Upper lobe of left lung (tissue), 6 donors: ENCODE results near the gene STX3. TPM values are rescaled to one million over a fixed set of nuclear protein-coding genes. Genes with fewer than 3 reads are reported as not detected.

Experiments used
- ATAC-seq, 2 donors: fragments of 200-7000 bp; cut with Tn5 transposase; one replicate each; pipeline ENCODE4 v1.9.1; 2022; ENCODE audit warnings: mild to moderate bottlenecking in 2 of 2, moderate library complexity in 2 of 2; ENCODE audit not compliant: low FRiP score in 2 of 2
- DNase-seq, 2 donors: peaks; one replicate each; pipeline ENCODE4 v3.0.0-alpha.2; 2019 to 2020
- H3K27ac ChIP-seq, 4 donors: fragments of 200-600 bp; sonication (generic); one replicate each; pipeline ENCODE4 v1.5.1; 2016 to 2019
- H3K27me3 ChIP-seq, 4 donors: fragments of 200-600 bp; sonication (generic); one replicate each; pipeline ENCODE4 v1.5.1; 2017 to 2019
- H3K36me3 ChIP-seq, 4 donors: fragments of 200-600 bp; sonication (generic); one replicate each; pipeline ENCODE4 v1.5.1; 2016 to 2019
- H3K4me1 ChIP-seq, 4 donors: fragments of 200-600 bp; sonication (generic); one replicate each; pipeline ENCODE4 v1.5.1; 2018 to 2019
- H3K4me3 ChIP-seq, 4 donors: fragments of 200-600 bp; sonication (generic); one replicate each; pipeline ENCODE4 v1.5.1; 2017 to 2019; ENCODE audit warnings: mild to moderate bottlenecking in 2 of 4, moderate library complexity in 1 of 4
- H3K9me3 ChIP-seq, 4 donors: fragments of 200-600 bp; sonication (generic); one replicate each; pipeline ENCODE4 v1.5.1; 2018 to 2019
- EP300 ChIP-seq, 4 donors: sonication (generic); formaldehyde crosslinking; IDR thresholded peaks; one replicate each; pipeline ENCODE4 v1.5.1; 2017; ENCODE audit warnings: antibody characterized with exemption in 4 of 4, control low read depth in 2 of 4
- POLR2A ChIP-seq, 4 donors: fragments of 450-650 bp; IDR thresholded peaks; one replicate each; pipeline ENCODE4 v1.5.1; 2016 to 2017; ENCODE audit warnings: antibody characterized with exemption in 4 of 4, mild to moderate bottlenecking in 2 of 4
- POLR2AphosphoS5 ChIP-seq, 2 donors: sonication (generic); formaldehyde crosslinking; IDR thresholded peaks; one replicate each; pipeline ENCODE4 v1.5.1; 2017; ENCODE audit warnings: antibody characterized with exemption in 2 of 2
- WGBS, 2 donors: methylation state at CpG; one replicate each; pipeline ENCODE4 v1.1.5; 2017 to 2018; 5-methylcytosine and 5-hydroxymethylcytosine counted together
- total RNA-seq, 6 donors: library from RNA; depleted of rRNA in 4 of 6; stranded (reverse); fragments of >200 nt in 4 of 6; gene quantifications; one replicate each; pipeline versions ENCODE4 v1.1.0 to v1.2.1, GENCODE V29; 2016 to 2021
- TF ChIP-seq, protein P1 (sequence below), 6 experiments: fragments of 450-650 bp in 4 of 6; fragments of 200-600 bp in 2 of 6; sonication (generic) in 2 of 6; IDR thresholded peaks; one replicate each; pipeline ENCODE4 v1.5.1; 2016 to 2019; ENCODE audit warnings: antibody characterized with exemption in 6 of 6
- donor health status: DM: no; HTN: no; CAD: no; lungs with moderate emphysema.
- donor health status: DM: no; HTN: yes; CAD: no; lungs with severe emphysema.

The STX3 gene
- total RNA-seq, 6 donors from 2014 or later: 65.0 to 145 (median 135) TPM

DNA sequence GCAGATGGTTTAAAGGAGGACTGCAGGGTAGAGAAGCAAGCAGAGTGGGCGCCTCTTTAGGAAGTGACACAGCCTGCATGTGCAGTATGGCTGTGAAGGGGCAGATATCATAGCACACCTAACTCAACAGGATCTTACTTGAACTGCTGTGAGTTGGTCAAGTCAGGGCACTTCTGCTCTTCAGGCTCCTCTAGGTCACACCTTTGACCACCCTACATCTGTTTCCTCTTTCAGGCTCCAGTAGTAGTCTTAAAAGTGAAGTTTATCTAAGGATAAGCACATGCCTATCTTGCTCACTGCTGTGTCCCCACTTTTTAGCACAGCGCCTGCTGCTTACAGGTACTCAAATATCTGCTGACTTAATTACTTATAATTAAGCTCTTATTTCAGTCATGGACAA is 48.9 kb downstream of the STX3 start:
- DNase-seq: no peak
- Histone ChIP-seq H3K4me3 (no peak overlapping the region), H3K27me3 (no peaks in the 10 kb centered on the region), H3K36me3 (peaks cover 16 to 77% (median 37%) of the 10 kb centered on the region in 4 donors), H3K4me1 (peaks cover 0 to 6% (median 0%) of the 10 kb centered on the region in 4 donors), H3K9me3 (no peaks in the 10 kb centered on the region), H3K27ac (no peak overlapping the region)
- WGBS, 2 donors: 80 to 100% methylated on average over 2 of the region's 2 CpGs
- no peak for ATAC-seq
- TF ChIP-seq POLR2AphosphoS5 (IDR thresholded peaks at IDR 0.05) (no peak), EP300 (IDR thresholded peaks at IDR 0.05) (no peak), POLR2A (IDR thresholded peaks at IDR 0.05) (no peak)
- TF ChIP-seq, protein P1, sequence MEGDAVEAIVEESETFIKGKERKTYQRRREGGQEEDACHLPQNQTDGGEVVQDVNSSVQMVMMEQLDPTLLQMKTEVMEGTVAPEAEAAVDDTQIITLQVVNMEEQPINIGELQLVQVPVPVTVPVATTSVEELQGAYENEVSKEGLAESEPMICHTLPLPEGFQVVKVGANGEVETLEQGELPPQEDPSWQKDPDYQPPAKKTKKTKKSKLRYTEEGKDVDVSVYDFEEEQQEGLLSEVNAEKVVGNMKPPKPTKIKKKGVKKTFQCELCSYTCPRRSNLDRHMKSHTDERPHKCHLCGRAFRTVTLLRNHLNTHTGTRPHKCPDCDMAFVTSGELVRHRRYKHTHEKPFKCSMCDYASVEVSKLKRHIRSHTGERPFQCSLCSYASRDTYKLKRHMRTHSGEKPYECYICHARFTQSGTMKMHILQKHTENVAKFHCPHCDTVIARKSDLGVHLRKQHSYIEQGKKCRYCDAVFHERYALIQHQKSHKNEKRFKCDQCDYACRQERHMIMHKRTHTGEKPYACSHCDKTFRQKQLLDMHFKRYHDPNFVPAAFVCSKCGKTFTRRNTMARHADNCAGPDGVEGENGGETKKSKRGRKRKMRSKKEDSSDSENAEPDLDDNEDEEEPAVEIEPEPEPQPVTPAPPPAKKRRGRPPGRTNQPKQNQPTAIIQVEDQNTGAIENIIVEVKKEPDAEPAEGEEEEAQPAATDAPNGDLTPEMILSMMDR (IDR thresholded peaks at IDR 0.05): no peak

DNA sequence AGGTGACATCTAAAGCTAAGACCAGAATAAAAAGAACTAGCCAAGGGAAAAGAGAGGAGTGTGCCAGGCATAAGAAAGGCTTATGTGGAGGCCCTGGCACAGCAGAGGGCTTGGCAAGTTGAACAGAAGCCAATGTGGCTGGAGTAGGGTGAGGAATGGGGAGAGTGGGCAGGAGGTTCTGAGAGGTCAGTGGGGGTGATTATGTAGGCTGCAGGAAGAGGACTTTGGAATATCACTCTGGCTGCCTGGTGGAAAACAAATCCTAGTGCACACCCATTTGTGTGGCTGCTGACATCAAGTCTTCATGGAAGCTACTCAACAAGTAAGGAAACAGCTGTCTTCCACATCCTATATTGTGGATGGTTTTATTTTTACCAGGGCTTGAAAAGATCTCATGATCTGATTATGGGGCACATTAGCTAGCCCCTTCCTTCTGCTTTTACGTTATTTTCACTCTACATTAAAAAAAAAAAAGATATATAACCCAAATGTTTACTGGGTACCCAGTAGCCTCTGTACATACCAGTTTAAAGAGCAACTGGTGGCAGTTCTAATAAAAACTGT is 52.0 kb downstream of the STX3 start:
- peaks cover 13 to 57% (median 29%) of the 10 kb centered on the region in 4 donors for H3K36me3 ChIP-seq
- no peak overlapping the region for H3K27ac ChIP-seq
- TF ChIP-seq POLR2AphosphoS5 (IDR thresholded peaks at IDR 0.05) (no peak), EP300 (IDR thresholded peaks at IDR 0.05) (no peak), POLR2A (IDR thresholded peaks at IDR 0.05) (no peak)
- TF ChIP-seq, protein P1 (IDR thresholded peaks at IDR 0.05): no peak
- H3K9me3 ChIP-seq: no peaks in the 10 kb centered on the region
- no peaks in the 10 kb centered on the region for H3K27me3 ChIP-seq
- H3K4me3 ChIP-seq: no peak overlapping the region
- 54 to 72% methylated on average over 1 of the region's 1 CpG for WGBS, 2 donors
- DNase-seq: no peak
- peaks cover 7 to 16% (median 15%) of the 10 kb centered on the region in 4 donors for H3K4me1 ChIP-seq
- no peak for ATAC-seq

DNA sequence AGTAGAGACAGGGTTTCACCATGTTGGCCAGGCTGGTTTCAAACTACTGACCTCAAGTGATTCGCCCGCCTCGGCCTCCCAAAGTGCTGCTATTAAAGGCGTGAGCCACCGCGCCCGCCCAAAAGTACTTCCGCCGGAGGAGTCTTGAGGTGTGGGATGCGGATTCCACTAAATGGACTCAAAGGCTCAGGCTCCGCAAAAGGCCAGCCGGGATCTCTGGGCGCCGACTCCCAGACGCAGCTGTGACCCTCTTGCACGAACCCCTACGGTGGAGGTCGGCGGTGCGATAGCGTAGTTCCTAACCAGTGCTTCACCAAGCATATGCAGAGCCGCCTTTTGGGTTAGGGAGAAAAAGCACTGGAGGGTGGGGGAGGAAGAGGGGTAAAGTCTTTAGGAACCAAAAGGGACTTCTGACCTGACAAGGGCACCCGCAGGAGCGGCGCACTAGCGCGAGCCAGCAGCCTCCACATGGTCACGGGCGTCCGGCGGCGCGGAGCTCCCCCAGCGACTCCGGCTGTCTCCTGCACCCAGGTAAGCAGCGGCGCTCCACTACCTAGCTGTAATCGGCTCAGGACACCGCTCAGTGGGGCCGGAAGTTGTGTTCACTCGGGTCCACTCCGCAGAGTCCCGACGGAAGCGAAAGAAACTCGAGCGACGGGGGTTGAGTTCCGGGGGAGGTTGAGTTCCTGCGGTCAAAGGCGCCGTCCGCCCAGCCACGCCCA is 55.2 kb downstream of the STX3 start, which contains the start of gene MRPL16:
Gene MRPL16 (minus strand): TSS at position 590 of the 722 bp plus-strand sequence. CDS start 120 bp downstream, at position 470.
- peak within 1 kb of the TSS; percentile 37 to 91 (median 73) for H3K4me3 ChIP-seq
- peak in 3 of 4 donors; percentile 37 to 68 (median 49) for TF ChIP-seq POLR2A (IDR thresholded peaks at IDR 0.05)
- peak in 1 of 2 donors; percentile 75 for TF ChIP-seq POLR2AphosphoS5 (IDR thresholded peaks at IDR 0.05)
- TF ChIP-seq, protein P1 (IDR thresholded peaks at IDR 0.05): peak in 4 of 6 experiments; percentile 18 to 59 (median 39)
- no peak for TF ChIP-seq EP300 (IDR thresholded peaks at IDR 0.05)
- H3K9me3 ChIP-seq: no peaks in the 10 kb centered on the region
- peaks cover 12 to 30% (median 21%) of the 10 kb centered on the region in 4 donors for H3K36me3 ChIP-seq
- H3K27ac ChIP-seq: peak within 1 kb of the TSS; percentile 79 to 88 (median 84)
- DNase-seq: peak; percentile 93 to 94
- no peaks in the 10 kb centered on the region for H3K27me3 ChIP-seq
- WGBS, 2 donors: 1% methylated on average over 20 to 54 of the region's 54 CpGs
- H3K4me1 ChIP-seq: peaks cover 7 to 16% (median 13%) of the 10 kb centered on the region in 4 donors
- peak; percentile 98 to 99 for ATAC-seq

DNA sequence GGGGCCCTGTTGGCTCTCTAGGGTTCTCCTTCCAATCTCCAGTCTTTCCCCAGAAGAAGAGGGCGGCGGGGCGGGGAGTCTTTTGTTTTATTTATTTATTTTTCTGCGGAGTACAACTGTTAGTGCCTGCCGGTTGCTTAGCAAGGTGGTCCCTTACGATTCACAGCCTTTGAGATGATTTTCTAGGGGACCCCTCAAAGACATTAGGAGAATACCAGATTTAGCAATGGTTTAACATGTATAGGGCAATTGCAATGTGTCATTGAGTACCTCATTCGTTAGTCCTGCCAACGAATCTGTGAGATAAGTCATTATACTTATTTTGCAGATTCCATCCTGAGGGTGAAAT is 55.7 kb downstream of the STX3 start:
- Histone ChIP-seq H3K4me3 (peak overlapping the region in 3 of 4 donors; percentile 71 to 91 (median 75)), H3K27ac (peak overlapping the region; percentile 79 to 88 (median 84)), H3K36me3 (peaks cover 8 to 25% (median 16%) of the 10 kb centered on the region in 4 donors), H3K27me3 (no peaks in the 10 kb centered on the region), H3K4me1 (peaks cover 7 to 16% (median 13%) of the 10 kb centered on the region in 4 donors), H3K9me3 (no peaks in the 10 kb centered on the region)
- DNase-seq (no peak), ATAC-seq (no peak)
- TF ChIP-seq POLR2A (IDR thresholded peaks at IDR 0.05) (no peak), POLR2AphosphoS5 (IDR thresholded peaks at IDR 0.05) (no peak), EP300 (IDR thresholded peaks at IDR 0.05) (no peak)
- TF ChIP-seq, protein P1 (IDR thresholded peaks at IDR 0.05): no peak
- whole genome bisulfite sequencing, 2 donors: 9 to 12% methylated on average over 8 of the region's 8 CpGs
